ENCODE measurements around the gene AGAP5. TPM values are rescaled to one million over a fixed set of nuclear protein-coding genes. Genes with fewer than 3 reads are reported as not detected.
A peak's percentile ranks its signal among the peaks of the same experiment; 100 is the strongest.

AGAP5 gene
- total RNA-seq, 4 donors from 2014 or later: 0.77 to 11.2 (median 3.7) TPM

GRCh38 chr10:73649876-73650536 lies 47.9 kb downstream of the AGAP5 start:
- Histone ChIP-seq H3K9me3 (no peaks in the 10 kb centered on the region), H3K4me3 (no peak overlapping the region), H3K36me3 (no peaks in the 10 kb centered on the region), H3K27ac (no peak overlapping the region), H3K4me1 (peaks cover 0 to 2% of the 10 kb centered on the region in 2 donors), H3K27me3 (no peaks in the 10 kb centered on the region)
- DNase-seq: no peak
- TF ChIP-seq, protein P1, sequence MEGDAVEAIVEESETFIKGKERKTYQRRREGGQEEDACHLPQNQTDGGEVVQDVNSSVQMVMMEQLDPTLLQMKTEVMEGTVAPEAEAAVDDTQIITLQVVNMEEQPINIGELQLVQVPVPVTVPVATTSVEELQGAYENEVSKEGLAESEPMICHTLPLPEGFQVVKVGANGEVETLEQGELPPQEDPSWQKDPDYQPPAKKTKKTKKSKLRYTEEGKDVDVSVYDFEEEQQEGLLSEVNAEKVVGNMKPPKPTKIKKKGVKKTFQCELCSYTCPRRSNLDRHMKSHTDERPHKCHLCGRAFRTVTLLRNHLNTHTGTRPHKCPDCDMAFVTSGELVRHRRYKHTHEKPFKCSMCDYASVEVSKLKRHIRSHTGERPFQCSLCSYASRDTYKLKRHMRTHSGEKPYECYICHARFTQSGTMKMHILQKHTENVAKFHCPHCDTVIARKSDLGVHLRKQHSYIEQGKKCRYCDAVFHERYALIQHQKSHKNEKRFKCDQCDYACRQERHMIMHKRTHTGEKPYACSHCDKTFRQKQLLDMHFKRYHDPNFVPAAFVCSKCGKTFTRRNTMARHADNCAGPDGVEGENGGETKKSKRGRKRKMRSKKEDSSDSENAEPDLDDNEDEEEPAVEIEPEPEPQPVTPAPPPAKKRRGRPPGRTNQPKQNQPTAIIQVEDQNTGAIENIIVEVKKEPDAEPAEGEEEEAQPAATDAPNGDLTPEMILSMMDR (IDR thresholded peaks at IDR 0.05): no peak
- TF ChIP-seq POLR2A (IDR thresholded peaks at IDR 0.05): no peak
- intact Hi-C loops (cut with DNase I; ENCODE audit: low total_unique reads): no loop called here

DNA sequence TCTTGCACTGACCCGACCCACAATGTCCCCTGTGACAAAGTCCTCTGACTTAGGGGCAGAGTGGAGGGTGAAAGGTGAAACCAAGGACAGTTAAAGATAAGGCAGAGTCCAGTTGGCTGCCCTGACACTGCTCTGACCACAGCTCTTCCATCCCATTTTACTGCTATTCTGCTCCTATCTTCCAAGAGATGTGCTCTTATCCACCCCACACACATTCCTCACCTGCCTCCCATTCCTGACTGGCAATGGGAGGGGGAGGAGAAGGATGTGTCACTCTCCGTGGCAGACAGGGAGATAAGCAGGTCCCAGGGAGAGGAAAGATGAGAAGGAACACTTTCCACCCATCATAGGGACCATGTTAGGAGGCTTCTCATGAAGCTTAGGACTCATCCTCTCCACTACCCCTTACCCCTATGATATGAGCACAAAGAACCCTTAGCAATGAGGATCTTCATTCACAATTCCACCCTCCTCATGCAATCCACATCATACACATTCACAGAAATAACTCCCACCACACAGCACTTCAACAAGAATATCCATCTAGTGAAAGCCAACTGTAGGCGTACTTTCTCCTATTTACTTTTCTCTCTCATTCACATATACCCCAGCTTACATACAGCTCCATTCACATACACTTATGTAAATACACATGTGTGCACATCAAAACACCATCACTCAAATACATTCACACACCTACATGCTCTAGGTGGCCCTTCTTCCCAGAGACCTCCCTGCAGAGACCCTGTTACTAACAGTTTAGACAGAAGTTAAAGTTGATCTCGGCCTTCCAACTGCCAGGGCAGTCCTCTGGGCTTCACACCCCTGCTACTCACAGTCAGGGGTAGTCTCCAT lies 48.7 kb downstream of the AGAP5 start:
- Histone ChIP-seq H3K27me3 (no peaks in the 10 kb centered on the region), H3K4me1 (peaks cover 0 to 2% of the 10 kb centered on the region in 2 donors), H3K27ac (peak overlapping the region in 1 of 2 donors; percentile 63), H3K9me3 (no peaks in the 10 kb centered on the region), H3K36me3 (no peaks in the 10 kb centered on the region), H3K4me3 (no peak overlapping the region)
- TF ChIP-seq POLR2A (IDR thresholded peaks at IDR 0.05): no peak
- TF ChIP-seq, protein P1 (IDR thresholded peaks at IDR 0.05): no peak
- intact Hi-C loops (cut with DNase I; ENCODE audit: low total_unique reads): no loop called here
- no peak for DNase-seq

DNA sequence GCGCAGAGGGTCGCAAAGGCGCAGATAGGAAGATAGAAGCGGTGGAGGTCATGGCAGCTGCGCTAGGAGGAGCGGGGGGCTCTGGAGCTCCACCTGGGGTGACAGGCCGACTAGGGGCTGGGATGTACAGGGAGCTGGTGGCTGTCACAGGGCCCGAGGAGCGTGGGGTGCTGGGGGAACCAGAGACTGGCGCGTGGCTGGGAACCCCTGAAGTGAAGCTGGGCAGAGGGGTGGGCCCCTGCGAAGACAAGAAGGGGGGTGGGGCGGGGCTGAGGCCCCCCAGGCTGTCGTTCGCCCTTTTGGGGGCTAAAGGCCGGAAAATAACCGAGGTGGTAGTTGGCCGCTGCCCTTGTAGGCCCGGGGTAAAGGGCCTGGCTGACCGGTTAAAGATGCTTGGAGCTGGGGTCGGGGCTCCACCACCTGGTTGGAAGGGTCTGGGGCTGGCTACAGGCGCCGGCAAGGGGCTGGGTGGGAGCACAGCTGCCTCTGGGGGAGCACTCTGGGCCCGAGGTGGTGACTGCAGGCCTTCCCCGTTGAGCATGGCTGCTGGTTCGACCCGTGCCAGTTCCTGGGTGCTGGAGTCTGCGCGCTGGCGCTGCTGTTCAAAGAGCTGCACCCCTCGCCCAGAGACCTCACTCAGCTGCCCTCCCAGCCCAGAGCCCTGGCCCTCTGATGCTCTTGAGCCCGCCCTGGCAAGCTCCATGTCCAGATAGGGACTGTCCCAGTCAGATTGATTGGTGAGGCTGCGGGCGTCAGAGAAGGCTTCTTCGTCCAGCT lies 49.8 kb downstream of the AGAP5 start:
- H3K9me3 ChIP-seq: no peaks in the 10 kb centered on the region
- intact Hi-C loops (cut with DNase I; ENCODE audit: low total_unique reads): no loop called here

DNA sequence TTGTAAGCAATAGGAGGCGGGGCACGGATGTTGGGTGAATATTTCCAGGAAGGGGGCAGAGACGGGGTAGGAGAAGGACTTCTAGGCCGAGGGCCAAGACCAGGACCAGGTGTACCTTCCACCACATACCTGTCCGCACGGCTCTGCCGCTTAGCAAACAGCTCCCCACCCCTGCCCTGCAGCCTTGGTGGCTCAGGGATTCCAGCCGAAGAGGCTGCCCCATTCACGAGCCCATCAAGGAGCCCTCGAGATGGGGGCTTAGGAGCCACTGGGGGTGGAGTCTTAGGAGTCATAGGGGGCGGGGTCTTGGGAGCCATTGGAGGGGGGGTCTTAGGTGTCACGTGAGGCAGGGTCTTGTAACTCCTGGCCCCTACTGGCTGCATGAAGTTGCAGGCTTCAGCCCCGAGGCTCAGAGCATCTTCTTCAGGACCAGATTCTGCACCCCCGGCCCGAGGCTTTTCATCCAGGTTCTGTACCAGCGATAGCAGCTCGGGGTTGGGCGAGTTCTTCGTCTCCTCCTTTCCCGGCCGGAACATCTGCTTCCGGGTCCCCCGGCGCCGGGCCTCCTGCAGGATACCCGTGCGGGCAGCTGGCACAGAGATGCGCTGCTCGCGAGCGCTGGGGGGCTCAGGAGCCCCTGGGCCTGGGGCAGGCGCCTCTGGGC lies 50.6 kb downstream of the AGAP5 start:
- intact Hi-C loops (cut with DNase I; ENCODE audit: low total_unique reads): no loop called here

More for the DNA sequence above, 49.8 kb downstream of the AGAP5 start:
- peak overlapping the region; percentile 58 to 73 for H3K4me3 ChIP-seq
- no peak for TF ChIP-seq POLR2A (IDR thresholded peaks at IDR 0.05)
- TF ChIP-seq, protein P1 (IDR thresholded peaks at IDR 0.05): no peak
- no peak for DNase-seq
- no peaks in the 10 kb centered on the region for H3K36me3 ChIP-seq
- peaks cover 0 to 2% of the 10 kb centered on the region in 2 donors for H3K4me1 ChIP-seq
- no peaks in the 10 kb centered on the region for H3K27me3 ChIP-seq
- peak overlapping the region; percentile 56 to 63 for H3K27ac ChIP-seq

More for the DNA sequence above, 50.6 kb downstream of the AGAP5 start:
- peaks cover 0 to 2% of the 10 kb centered on the region in 2 donors for H3K4me1 ChIP-seq
- no peak for TF ChIP-seq POLR2A (IDR thresholded peaks at IDR 0.05)
- TF ChIP-seq, protein P1 (IDR thresholded peaks at IDR 0.05): no peak
- H3K9me3 ChIP-seq: no peaks in the 10 kb centered on the region
- H3K27me3 ChIP-seq: no peaks in the 10 kb centered on the region
- peak overlapping the region; percentile 56 to 63 for H3K27ac ChIP-seq
- peak overlapping the region; percentile 58 to 73 for H3K4me3 ChIP-seq
- no peaks in the 10 kb centered on the region for H3K36me3 ChIP-seq
- peak; percentile 61 to 67 for DNase-seq
